ENCODE measurements around the gene ZNF101. TPM values are rescaled to one million over a fixed set of nuclear protein-coding genes. Genes with fewer than 3 reads are reported as not detected.

ZNF101 gene
- total RNA-seq, 1 donor from 2014 or later = 16.2 TPM

DNA sequence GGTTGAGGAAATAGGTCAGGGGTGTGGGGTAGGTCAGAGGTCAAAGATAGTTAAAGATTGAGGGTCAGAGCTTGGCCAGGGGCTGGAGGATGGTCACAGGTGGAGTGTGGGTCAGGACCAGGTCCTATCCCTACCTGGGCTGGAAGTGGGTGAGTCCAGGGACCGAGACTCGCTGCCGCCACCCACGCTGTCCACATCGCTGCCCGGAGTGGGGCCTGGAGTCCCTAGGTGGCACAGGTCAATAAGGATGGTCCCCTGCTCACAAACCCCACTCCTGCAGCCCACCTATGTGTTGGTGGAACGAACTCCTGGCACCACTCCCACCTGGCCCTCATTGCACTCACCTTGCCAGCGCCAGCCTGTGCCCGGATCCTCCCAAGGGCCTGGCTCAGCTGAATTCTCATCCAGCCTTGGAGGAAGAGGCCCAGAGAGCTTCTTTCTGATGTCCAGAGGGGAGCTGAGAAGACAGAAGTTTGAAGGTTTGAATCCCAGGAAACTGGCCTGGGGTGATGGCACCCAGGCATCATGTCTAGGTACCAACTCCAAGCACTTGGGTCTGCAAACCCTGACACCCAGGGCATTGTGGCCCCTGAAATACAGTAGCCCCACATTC, 32.0 kb upstream of the ZNF101 start:
- TF ChIP-seq, protein P1, sequence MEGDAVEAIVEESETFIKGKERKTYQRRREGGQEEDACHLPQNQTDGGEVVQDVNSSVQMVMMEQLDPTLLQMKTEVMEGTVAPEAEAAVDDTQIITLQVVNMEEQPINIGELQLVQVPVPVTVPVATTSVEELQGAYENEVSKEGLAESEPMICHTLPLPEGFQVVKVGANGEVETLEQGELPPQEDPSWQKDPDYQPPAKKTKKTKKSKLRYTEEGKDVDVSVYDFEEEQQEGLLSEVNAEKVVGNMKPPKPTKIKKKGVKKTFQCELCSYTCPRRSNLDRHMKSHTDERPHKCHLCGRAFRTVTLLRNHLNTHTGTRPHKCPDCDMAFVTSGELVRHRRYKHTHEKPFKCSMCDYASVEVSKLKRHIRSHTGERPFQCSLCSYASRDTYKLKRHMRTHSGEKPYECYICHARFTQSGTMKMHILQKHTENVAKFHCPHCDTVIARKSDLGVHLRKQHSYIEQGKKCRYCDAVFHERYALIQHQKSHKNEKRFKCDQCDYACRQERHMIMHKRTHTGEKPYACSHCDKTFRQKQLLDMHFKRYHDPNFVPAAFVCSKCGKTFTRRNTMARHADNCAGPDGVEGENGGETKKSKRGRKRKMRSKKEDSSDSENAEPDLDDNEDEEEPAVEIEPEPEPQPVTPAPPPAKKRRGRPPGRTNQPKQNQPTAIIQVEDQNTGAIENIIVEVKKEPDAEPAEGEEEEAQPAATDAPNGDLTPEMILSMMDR (conservative IDR thresholded peaks at IDR 0.05) = no peak
- H3K27ac Mint-ChIP-seq (ENCODE audit: unreplicated experiment) = no peak overlapping the region
- no peak overlapping the region for H3K4me3 Mint-ChIP-seq
- H3K4me1 Mint-ChIP-seq = no peaks in the 10 kb centered on the region
- DNase-seq (ENCODE audit: low read depth, low spot score) = no peak
- H3K27me3 Mint-ChIP-seq (ENCODE audit: low read depth) = no peaks in the 10 kb centered on the region
- H3K36me3 Mint-ChIP-seq (ENCODE audit: low read depth) = peaks cover 11% of the 10 kb centered on the region
- H3K9me3 Mint-ChIP-seq = no peaks in the 10 kb centered on the region

DNA sequence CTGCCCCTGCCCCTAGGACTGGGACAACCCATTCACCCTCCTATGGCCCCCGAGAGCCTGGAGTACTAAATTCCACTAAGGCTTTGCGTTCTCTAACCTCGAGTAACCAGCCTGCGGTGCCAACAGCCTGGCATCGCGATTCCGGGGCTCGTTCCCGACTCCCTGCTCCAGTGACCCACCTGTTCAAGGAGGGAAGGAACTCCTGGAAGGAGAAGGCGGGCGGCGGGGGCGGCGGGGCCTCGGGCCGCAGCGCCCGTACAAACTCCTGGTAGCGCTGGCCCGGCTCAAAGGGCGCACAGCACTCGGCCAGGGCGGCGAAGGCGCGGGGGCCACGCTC, 31.5 kb upstream of the ZNF101 start:
- H3K4me1 Mint-ChIP-seq = peaks cover 4% of the 10 kb centered on the region
- no peak overlapping the region for H3K4me3 Mint-ChIP-seq
- TF ChIP-seq, protein P1 (conservative IDR thresholded peaks at IDR 0.05) = no peak
- H3K36me3 Mint-ChIP-seq (ENCODE audit: low read depth) = peaks cover 11% of the 10 kb centered on the region
- H3K27ac Mint-ChIP-seq (ENCODE audit: unreplicated experiment) = no peak overlapping the region
- H3K9me3 Mint-ChIP-seq = no peaks in the 10 kb centered on the region
- no peaks in the 10 kb centered on the region for H3K27me3 Mint-ChIP-seq (ENCODE audit: low read depth)
- DNase-seq (ENCODE audit: low read depth, low spot score) = no peak

DNA sequence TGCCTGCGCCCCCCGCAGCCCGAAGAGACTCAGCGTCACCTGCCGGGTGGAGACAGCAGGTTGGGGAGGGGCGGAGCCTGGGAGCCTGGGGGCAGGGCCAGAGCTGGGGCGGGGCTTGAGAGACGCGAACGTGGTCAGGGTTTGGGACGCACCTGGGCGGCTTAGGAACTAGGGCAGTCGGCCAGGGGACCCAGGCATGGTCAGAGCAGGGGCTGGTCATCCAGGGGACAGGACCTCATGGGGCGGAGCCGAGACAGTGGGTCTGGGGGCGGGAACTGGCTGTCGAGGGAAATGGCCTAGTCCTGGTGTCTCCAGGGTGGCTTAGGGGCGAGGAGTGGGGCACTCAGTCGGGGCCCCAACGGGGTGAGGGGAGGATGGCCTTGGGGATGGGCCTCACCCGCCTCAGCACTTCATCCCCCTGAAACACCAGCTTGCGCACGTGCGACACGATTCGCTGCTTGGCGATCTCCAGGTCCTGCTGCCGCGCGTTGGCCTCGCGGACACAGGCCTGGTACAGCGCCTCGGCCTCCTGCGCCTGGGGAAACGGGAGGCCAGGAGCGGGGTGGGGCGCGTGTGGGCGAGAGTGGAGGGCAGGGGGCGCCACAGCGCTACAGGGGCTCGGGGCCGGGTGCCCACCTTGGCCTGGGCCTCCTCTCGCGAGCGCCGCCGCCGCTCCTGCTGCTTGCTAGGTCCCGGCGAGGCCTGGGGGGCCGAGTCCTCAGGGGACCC, 31.0 kb upstream of the ZNF101 start:
- Mint-ChIP-seq H3K4me3 (no peak overlapping the region), H3K36me3 (ENCODE audit: low read depth) (peaks cover 10% of the 10 kb centered on the region), H3K27ac (ENCODE audit: unreplicated experiment) (no peak overlapping the region), H3K4me1 (peaks cover 9% of the 10 kb centered on the region), H3K27me3 (ENCODE audit: low read depth) (no peaks in the 10 kb centered on the region), H3K9me3 (no peaks in the 10 kb centered on the region)
- TF ChIP-seq, protein P1 (conservative IDR thresholded peaks at IDR 0.05) = no peak
- DNase-seq (ENCODE audit: low read depth, low spot score) = no peak

DNA sequence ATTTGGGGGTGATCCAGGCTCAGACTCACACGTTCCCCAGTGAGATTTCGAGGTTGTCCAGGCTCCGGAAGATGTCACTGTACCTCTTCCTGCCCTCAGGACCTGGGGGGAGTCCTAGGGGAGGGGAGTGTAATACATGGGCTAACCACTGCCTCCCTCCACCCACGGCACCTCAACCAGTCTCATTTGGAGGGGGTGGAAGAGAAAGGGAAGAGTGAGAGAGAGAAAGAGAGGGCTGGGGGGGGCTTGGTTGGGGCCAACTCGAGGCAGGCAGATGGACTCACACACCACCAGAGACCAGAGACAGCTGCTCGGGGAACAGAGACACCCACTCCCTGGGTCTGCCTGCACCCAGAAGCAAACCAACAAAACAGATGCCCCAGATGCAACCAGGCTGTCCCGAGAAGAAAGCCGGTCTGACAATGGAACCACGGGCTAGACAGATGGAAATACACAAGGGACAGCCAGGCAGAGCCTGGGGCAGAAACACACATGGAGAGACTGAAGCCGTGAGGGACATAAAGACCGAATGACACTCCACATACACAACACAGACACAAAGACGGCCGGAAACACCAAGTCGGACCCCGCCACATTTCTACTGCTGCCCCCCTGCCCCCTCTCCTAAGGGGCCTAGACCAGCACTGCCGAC, 26.0 kb upstream of the ZNF101 start:
- Mint-ChIP-seq H3K27ac (ENCODE audit: unreplicated experiment) (peak overlapping the region; percentile 95), H3K4me1 (peaks cover 17% of the 10 kb centered on the region), H3K4me3 (peak overlapping the region; percentile 94), H3K9me3 (no peaks in the 10 kb centered on the region), H3K36me3 (ENCODE audit: low read depth) (no peaks in the 10 kb centered on the region), H3K27me3 (ENCODE audit: low read depth) (peaks cover 3% of the 10 kb centered on the region)
- no peak for DNase-seq (ENCODE audit: low read depth, low spot score)
- TF ChIP-seq, protein P1 (conservative IDR thresholded peaks at IDR 0.05) = no peak

DNA sequence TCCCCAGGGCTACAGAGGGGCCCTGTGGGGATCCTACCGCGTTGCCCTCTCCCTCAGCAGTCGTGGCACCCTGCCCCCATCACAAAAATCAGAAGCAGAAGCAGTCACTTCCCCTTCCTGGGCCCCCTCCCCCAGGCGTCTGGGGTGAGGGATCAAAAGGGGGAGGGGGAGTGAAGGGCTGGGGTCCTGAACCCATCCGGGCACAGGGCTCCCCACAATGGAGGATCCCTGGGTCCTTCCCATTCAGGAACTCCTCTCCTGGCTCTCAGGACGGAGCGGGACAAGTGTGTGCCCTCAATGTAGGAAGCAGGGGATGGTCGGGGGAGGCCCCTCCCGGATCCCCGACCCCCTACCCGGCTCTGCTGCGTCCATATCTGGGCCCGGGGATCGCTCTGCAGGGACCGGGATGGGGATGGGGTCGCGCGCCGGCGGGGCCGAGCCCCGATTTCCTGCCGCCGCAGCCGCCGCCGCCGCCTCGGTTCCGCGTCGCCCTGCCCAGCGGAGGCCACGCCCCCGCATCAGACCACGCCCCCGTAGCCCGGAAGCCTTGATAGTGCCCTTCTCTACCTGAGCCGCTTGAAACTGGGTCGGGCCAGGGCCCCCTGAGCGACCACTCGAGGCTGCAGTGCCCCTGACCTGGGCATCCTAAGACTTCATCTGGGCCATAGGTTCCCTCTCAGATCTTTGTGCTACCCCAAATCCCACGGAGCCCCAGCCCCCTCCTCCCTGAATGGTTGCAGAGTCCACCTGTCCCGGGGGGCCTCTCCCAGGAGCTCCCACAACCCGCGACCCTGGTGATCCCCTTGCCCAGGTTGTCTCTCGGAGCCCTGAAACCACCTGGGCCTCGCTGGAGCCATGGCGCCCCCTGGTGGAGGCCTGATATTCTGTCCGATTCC, 25.2 kb upstream of the ZNF101 start, which contains the start of gene GMIP:
Gene GMIP (minus strand): TSS at position 500 of the 896 bp plus-strand sequence. CDS start 128 bp downstream, at position 372.
- peaks cover 3% of the 10 kb centered on the region for H3K27me3 Mint-ChIP-seq (ENCODE audit: low read depth)
- peak within 1 kb of the TSS; percentile 94 for H3K4me3 Mint-ChIP-seq
- peaks cover 17% of the 10 kb centered on the region for H3K4me1 Mint-ChIP-seq
- peak; percentile 79 for DNase-seq (ENCODE audit: low read depth, low spot score)
- no peaks in the 10 kb centered on the region for H3K9me3 Mint-ChIP-seq
- TF ChIP-seq, protein P1 (conservative IDR thresholded peaks at IDR 0.05) = peak; percentile 94
- H3K27ac Mint-ChIP-seq (ENCODE audit: unreplicated experiment) = peak within 1 kb of the TSS; percentile 95
- H3K36me3 Mint-ChIP-seq (ENCODE audit: low read depth) = no peaks in the 10 kb centered on the region

Data from neural crest cell (in vitro differentiated cells).